ENCODE measurements around the gene LIMS3. TPM values are rescaled to one million over a fixed set of nuclear protein-coding genes. Genes with fewer than 3 reads are reported as not detected.

Gene LIMS3
- total RNA-seq, 2 donors from 2014 or later, result 4.6 to 4.9 TPM

Other genes starting within 250 kb of the LIMS3 start
- 10 to 100 TPM; 53.6 to 81.6 TPM for gene RGPD5, start 104.4 kb upstream of the LIMS3 start, total RNA-seq
- gene MALL, start 217.1 kb downstream of the LIMS3 start, total RNA-seq, result 10 to 100 TPM; 35.1 to 38.8 TPM

All from posterior vena cava (tissue), 2 donors.